Stimulated activated naive CD8-positive, alpha-beta T cell treated with anti-CD3 and anti-CD28 coated beads, Interleukin-15, amount 100 ng/mL, for 72 hours (primary cell): ENCODE results near the gene TIPARP.
A peak's percentile ranks its signal among the peaks of the same experiment; 100 is the strongest.
"Not testable (repeated sequence)": the region's sequence is repeated elsewhere in the genome, so short reads cannot be mapped to it uniquely, and the experiment has no call there.

Experiments used
- ATAC-seq: fragments of 150-1000 bp; cut with Tn5 transposase; 2 replicates; pipeline ENCODE4 v1.10.0; 2021; ENCODE audit warnings: mild to moderate bottlenecking, moderate library complexity
- DNase-seq, 2 donors: peaks; one replicate each; pipeline ENCODE4 v3.0.0; 2021 to 2022
- H3K27ac Mint-ChIP-seq, 2 donors: one replicate each; pipeline ENCODE4 v1.8.0; 2022; ENCODE audit warnings: mild to moderate bottlenecking in 2 of 2, mixed read lengths in 2 of 2, moderate library complexity in 2 of 2
- H3K27me3 Mint-ChIP-seq: one replicate; pipeline ENCODE4 v1.8.0; 2022; ENCODE audit warnings: mixed read lengths
- H3K4me1 Mint-ChIP-seq: one replicate; pipeline ENCODE4 v1.8.0; 2022; ENCODE audit warnings: mild to moderate bottlenecking, mixed read lengths
- H3K4me3 Mint-ChIP-seq, 2 donors: one replicate each; pipeline ENCODE4 v1.8.0; 2022; ENCODE audit warnings: mild to moderate bottlenecking in 2 of 2, mixed read lengths in 2 of 2, moderate library complexity in 1 of 2
- H3K9me3 Mint-ChIP-seq, 2 donors: one replicate each; pipeline ENCODE4 v1.8.0; 2022; ENCODE audit warnings: mixed read lengths in 2 of 2

The TIPARP gene

DNA sequence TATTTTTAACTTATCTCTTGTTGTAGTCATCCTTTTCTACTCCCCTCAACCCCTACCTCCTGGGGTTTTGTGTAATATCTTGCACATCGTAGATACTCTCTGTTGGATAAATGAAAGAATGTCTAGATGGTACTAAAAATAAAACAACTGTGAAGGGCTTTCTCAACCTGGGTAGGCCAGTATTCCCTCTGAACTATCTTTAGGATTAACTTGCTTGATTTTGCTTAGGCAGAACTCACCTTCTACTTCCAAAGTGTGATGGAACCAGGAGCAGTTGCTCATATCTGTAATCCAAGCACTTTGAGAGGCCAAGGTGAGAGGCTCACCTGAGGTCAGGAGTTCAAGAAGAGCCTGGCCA, 32.8 kb upstream of the TIPARP start:
- Mint-ChIP-seq H3K4me1 (peaks cover 17% of the 10 kb centered on the region), H3K4me3 (no peak overlapping the region), H3K9me3 (peaks cover 0 to 2% of the 10 kb centered on the region in 2 donors), H3K27me3 (no peaks in the 10 kb centered on the region), H3K27ac (no peak overlapping the region)
- no peak for ATAC-seq
- no peak for DNase-seq

DNA sequence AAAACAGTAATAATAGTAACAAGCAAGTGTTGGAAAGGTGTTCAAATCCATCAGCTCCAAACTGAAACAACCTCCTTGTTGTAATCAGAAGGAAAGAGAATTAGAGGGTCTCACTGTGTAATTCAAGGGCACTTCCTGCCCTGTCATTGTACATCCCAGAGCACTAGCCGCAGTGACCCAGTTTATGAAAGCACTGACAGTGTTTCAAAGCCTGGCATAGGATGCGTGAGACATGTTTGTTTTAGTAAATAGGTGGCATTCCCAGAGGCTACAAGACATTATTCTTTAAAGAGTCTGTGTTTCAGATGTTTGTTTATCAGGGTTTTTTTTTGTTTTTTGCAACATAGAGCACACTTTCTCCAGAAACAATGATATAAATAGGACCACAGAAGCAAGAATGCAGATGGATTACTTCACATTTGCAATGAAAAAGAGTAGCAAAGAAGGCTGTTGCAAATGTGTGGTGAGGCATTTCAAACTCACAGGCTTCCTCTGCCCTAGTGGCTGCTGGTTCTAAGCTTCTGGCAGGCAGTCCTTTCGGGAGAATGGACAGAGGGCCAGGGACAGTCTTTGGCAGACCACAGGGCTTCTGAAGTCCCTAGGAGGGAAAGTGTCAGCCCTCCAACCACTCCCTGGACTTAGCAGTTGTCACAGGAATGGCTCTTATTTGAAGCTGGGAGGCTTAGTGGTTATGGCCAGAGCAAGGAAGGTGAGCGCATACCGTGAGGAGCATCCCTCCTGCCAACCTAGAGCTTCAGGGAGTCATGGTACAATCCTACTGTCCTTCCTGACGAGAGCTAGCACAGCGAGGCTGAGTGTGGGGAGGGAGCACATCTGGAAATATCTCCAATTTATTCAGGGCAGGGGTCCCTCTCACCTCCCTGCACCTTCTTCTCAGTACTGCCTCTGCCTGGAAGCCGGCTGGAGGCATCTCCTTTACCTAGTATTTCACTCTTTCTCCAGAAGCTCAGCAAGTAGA, 31.4 kb upstream of the TIPARP start:
- DNase-seq (no peak), ATAC-seq (peak; percentile 17)
- peaks cover 17% of the 10 kb centered on the region for H3K4me1 Mint-ChIP-seq
- peaks cover 5% of the 10 kb centered on the region for H3K27me3 Mint-ChIP-seq
- H3K9me3 Mint-ChIP-seq = peaks cover 0 to 5% of the 10 kb centered on the region in 2 donors
- H3K27ac Mint-ChIP-seq = peak overlapping the region in 1 of 2 donors; percentile 90
- H3K4me3 Mint-ChIP-seq = peak overlapping the region in 1 of 2 donors; percentile 67

DNA sequence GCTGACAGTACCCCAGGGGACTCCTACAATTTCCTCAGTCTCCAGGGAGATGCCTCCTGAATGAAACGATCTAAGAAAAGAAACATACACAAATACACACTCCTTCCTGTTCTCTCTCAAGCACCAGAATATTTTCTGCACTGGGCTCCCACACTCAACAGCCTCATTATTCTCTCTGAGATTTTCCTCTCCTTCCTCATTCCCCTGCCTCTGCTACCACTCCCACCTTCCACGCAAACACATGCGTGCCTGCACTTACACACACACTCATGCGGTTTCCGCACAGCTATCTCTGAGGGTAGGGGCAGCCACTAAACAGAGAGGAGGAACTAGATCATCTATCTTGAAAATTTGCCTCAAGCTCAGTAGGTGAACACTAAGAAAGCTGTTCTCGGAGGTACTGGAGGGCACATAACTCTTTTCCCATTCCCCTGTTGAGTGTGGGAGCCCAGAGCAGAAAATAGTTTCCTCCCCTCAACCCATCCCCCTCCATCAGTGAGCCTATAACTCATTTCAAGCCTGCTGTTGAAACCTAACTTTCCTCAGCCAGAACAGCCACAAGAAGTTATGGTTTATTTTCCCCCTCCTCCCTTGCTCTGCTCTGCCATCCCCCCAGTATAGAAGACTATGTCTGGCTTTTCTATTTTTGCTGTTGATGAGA, 30.5 kb upstream of the TIPARP start:
- peak; percentile 36 to 39 for DNase-seq
- Mint-ChIP-seq H3K9me3 (peaks cover 0 to 5% of the 10 kb centered on the region in 2 donors), H3K4me1 (peaks cover 17% of the 10 kb centered on the region), H3K27me3 (peaks cover 8% of the 10 kb centered on the region), H3K4me3 (peak overlapping the region; percentile 45 to 67), H3K27ac (peak overlapping the region; percentile 6 to 90)
- ATAC-seq = peak; percentile 90

DNA sequence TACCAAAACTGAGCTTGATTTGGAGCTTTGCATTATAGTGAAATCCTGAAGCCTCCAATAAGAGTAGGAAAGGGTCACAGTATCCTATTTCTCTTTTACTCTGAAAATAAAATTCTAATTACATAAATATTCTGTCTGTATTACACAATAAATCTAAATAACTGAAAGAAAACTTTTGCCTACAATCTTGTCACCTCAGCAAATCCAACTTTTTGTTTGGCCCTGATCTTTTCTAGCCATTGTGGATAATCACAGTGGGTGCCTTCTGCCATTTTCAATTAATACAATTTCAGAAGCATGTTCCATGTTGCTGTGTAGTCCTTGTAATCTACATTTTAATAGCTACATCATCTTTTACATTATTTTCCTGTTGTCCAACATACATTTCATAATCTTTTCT, 29.4 kb upstream of the TIPARP start:
- H3K27ac Mint-ChIP-seq = no peak overlapping the region
- peaks cover 0 to 5% of the 10 kb centered on the region in 2 donors for H3K9me3 Mint-ChIP-seq
- DNase-seq = no peak
- ATAC-seq = no peak
- peaks cover 8% of the 10 kb centered on the region for H3K27me3 Mint-ChIP-seq
- H3K4me3 Mint-ChIP-seq = no peak overlapping the region
- peaks cover 21% of the 10 kb centered on the region for H3K4me1 Mint-ChIP-seq

DNA sequence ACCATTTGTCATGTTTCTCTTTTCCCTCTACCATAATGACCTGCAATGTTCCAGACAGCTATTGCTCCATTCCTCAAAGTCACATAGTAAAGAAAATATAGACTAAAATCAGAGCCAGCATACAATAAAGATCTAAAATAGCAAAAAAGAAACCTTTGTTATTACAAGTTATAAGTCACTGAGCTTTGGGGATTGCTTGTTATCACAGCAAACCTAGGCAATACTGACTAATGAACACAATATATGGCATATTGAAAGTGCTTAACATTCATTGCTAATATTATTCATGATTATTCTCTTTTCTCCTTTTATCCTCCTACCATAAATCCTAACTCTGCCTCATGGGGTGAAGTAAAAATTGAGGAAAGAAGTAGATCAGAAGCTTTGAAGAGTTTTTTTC, 27.4 kb upstream of the TIPARP start:
- H3K9me3 Mint-ChIP-seq = peaks cover 0 to 5% of the 10 kb centered on the region in 2 donors
- H3K27me3 Mint-ChIP-seq = peaks cover 8% of the 10 kb centered on the region
- peaks cover 21% of the 10 kb centered on the region for H3K4me1 Mint-ChIP-seq
- DNase-seq (no peak), ATAC-seq (no peak)
- no peak overlapping the region for H3K27ac Mint-ChIP-seq
- no peak overlapping the region for H3K4me3 Mint-ChIP-seq

DNA sequence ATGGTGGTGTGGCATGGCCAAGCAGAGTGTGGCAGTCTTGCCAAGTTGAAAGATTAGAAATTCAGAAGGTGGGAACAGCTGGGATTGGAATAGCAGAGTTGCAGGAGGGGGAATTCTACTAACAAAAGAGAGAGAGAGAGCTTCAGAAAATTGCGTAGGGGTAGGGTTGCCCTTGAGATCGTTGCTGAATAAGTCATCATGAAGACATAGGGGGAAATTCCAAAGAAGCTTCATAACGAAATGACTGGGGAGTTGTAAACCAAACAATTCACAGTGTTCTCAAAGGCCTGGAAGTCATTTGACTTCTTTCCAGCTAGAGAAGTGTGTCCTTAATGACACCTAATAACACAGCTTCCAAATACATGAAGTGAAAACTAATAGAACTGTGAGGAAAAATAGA, 26.3 kb upstream of the TIPARP start:
- no peak for DNase-seq
- peaks cover 8% of the 10 kb centered on the region for H3K27me3 Mint-ChIP-seq
- no peak for ATAC-seq

DNA sequence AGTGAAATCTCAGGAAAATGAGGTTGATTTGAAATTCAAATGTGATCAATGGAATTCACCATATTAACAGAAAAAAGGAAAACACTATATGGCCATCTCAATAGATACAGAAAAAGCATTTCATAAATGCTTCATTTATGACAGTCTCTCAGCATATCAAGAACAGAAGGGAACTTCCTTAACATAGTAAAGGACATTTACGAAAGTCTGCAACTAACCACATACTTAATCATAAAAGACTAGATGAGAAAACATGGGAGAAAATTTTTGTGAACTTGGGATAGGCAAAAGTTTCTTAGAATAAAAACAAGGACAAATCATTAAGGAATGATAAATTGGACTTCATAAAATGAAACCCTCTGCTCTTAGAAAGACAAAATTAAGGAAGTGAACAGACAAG, 24.7 kb upstream of the TIPARP start:
- peaks cover 0 to 5% of the 10 kb centered on the region in 2 donors for H3K9me3 Mint-ChIP-seq
- H3K27ac Mint-ChIP-seq = no peak overlapping the region
- ATAC-seq (no peak), DNase-seq (no peak)
- peaks cover 8% of the 10 kb centered on the region for H3K27me3 Mint-ChIP-seq
- no peak overlapping the region for H3K4me3 Mint-ChIP-seq
- peaks cover 5% of the 10 kb centered on the region for H3K4me1 Mint-ChIP-seq

More for the DNA sequence above, 26.3 kb upstream of the TIPARP start:
- Mint-ChIP-seq H3K9me3 (peaks cover 0 to 5% of the 10 kb centered on the region in 2 donors), H3K4me1 (peaks cover 16% of the 10 kb centered on the region), H3K27ac (peak overlapping the region in 1 of 2 donors; percentile 73), H3K4me3 (no peak overlapping the region)

DNA sequence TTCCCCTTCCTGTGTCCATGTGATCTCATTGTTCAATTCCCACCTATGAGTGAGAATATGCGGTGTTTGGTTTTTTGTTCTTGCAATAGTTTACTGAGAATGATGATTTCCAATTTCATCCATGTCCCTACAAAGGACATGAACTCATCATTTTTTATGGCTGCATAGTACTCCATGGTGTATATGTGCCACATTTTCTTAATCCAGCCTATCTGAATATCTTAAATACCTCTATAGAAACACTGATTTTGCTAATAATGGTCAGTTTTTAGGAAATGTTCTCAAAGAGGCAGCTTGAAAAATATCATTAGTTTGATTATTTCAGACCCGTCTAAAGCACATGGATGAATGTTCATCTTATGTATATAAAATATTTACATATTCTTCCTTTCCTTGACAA, 21.7 kb upstream of the TIPARP start:
- ATAC-seq, H3K9me3 Mint-ChIP-seq, DNase-seq, H3K27me3 Mint-ChIP-seq, H3K4me1 Mint-ChIP-seq, H3K27ac Mint-ChIP-seq, H3K4me3 Mint-ChIP-seq: not testable (repeated sequence)

DNA sequence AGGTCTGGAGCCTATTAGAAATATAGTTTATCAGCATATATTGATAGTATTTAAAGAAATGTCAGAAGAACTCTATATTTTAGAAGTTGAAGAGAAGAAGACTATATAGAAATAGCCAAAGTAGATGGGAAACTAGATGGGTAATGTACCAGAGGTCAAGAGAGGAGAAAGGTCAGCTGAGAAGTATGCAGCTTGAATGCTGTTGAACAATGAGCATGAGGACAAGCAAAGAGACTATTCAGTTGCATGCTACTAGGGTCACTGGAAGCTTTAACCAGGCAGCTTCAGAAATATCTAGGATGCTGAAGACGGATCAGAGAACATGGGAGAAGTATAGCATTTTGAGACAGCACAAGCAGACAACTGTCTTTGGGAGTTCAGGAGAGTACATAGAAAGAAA, 19.6 kb upstream of the TIPARP start:
- no peak overlapping the region for H3K27ac Mint-ChIP-seq
- H3K27me3 Mint-ChIP-seq = no peaks in the 10 kb centered on the region
- no peak for DNase-seq
- ATAC-seq = no peak
- H3K4me1 Mint-ChIP-seq = peaks cover under 1% of the 10 kb centered on the region
- no peak overlapping the region for H3K4me3 Mint-ChIP-seq
- no peaks in the 10 kb centered on the region for H3K9me3 Mint-ChIP-seq

DNA sequence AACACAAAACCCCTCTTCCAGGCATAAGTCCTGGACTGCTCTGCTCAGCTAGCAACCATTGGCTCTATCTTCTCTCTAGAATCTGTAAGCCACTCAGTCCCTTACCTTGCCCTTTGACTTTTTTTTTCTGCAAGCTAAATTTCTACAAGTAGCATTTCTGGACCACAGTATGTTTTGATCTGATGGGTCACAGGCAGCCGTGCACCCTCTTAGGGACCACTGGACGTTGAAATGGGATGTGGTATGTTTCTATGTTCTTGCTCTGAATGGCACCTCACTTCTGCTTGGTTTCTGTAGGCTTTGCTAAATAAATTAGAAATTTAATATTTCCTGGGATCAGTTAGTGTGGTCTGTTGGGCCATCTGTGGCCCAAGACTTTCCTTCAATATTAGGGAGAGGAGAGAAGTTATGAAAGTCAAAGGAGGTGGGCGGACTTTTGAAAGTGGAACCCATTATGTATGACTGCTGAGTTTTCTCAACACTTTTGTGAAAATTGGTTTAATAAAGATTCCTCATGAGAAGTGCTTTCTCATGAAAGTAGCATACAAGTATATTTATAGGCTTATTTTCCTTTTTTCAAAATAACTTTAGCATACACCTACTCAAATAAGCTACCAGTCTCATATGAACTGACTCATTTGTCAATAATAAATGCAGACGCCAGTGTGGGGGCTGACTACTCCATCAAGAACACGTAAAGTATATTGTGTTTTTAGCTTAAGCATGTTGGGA, 18.4 kb upstream of the TIPARP start:
- Mint-ChIP-seq H3K4me3 (no peak overlapping the region), H3K27ac (no peak overlapping the region), H3K9me3 (no peaks in the 10 kb centered on the region), H3K27me3 (no peaks in the 10 kb centered on the region), H3K4me1 (peaks cover under 1% of the 10 kb centered on the region)
- DNase-seq (no peak), ATAC-seq (no peak)

DNA sequence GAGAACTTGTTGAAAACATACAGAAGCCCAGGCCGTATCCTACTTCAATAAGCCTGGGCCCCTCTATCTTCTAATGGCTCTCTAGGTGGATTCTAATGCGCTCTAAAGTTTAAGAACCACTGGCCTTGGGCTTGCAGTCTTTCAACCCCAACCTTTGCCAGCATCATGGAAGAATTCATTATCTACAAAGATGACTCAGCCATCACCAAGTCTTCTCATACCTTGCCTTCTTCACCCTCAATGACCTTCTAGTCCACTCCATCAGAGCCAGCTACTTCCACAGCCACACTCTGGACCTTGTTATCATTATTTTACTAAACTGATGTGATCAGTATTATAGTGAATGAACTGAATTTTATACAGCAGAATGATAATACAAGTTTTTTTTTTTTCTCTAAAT, 16.9 kb upstream of the TIPARP start:
- no peak overlapping the region for H3K27ac Mint-ChIP-seq
- no peak overlapping the region for H3K4me3 Mint-ChIP-seq
- H3K9me3 Mint-ChIP-seq = no peaks in the 10 kb centered on the region
- no peaks in the 10 kb centered on the region for H3K27me3 Mint-ChIP-seq
- peaks cover 7% of the 10 kb centered on the region for H3K4me1 Mint-ChIP-seq
- no peak for ATAC-seq
- no peak for DNase-seq

DNA sequence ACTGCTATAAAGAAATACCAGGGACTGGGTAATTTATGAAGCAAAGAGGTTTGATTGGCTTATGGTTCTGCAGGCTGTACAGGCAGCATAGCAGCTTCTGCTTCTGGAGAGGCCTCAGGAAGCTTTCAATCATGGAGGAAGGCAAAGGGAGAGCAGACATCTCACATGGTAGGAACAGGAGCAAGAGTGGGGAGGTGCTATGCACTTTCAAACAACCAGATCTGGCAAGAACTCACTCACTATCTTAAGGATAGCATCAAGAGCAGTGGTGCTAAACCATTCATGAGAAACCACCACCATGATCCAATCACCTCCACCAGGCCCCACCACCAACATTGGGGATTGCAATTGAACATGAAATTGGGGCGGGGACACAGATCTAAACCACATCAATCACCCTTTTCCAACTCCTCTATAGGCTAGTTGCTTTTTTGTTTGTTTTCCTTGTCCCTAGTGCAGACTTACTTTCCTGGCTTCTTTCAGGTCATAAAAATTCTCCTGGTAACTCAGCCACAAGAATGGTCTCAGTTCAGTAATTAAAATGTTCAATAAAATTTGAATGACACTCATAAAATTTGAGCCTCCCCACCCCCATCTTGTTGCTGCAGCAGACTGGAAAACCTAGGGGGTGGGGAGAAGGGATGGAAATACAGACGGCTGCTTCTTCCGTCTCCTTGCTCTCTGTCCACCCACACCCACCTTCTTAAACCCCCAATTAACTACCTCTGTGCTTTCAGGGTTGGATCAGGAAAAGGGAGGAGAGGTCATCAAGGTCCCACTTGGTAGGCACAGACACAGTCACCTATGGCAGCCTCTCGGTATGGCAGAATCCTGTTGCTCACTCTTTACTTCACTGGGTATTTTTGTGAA, 16.3 kb upstream of the TIPARP start:
- Mint-ChIP-seq H3K27ac (peak overlapping the region in 1 of 2 donors; percentile 61), H3K4me1 (peaks cover 9% of the 10 kb centered on the region)
- no peak for DNase-seq

DNA sequence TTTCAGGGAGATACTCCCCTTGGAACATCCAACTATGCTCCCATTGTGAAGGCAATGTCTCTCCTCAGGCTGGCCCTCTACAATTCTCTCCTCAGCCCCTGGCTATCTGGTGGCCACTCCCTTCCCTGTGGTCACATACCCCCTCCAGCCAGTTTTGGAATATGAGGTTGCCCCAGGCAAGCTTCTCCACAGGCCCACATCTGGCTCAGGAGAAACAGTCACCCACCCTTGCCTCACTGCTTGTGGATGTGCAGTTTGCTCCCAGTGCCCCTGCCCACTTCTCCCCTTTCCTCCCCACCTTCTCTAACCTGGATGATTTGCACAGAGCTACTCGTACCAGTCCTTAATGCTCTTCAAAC, 15.7 kb upstream of the TIPARP start:
- Mint-ChIP-seq H3K4me1 (peaks cover 14% of the 10 kb centered on the region), H3K27ac (no peak overlapping the region), H3K9me3 (no peaks in the 10 kb centered on the region), H3K4me3 (no peak overlapping the region), H3K27me3 (no peaks in the 10 kb centered on the region)
- no peak for ATAC-seq
- no peak for DNase-seq

More for the DNA sequence above, 16.3 kb upstream of the TIPARP start:
- no peaks in the 10 kb centered on the region for H3K27me3 Mint-ChIP-seq
- H3K9me3 Mint-ChIP-seq = no peaks in the 10 kb centered on the region
- H3K4me3 Mint-ChIP-seq = no peak overlapping the region
- no peak for ATAC-seq

DNA sequence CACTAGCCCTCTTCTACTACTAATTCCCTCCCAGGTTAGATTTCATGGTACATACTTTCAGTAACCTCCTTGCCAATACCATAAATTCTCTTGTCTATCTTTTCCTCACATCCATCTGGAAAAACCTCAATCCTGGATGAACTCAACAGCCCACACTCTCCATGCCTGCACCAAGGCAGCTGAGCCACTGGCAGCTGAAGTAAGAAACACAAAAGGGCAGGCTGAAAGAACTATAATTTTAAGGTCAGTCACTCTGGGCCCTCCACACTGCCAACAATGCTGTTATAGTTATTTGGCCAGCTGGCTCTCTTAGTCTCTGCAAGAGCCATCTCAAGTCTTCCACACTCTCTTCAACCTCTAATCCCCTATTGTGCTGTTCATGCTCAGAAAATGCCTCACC, 15.1 kb upstream of the TIPARP start:
- peak overlapping the region in 1 of 2 donors; percentile 3 for H3K27ac Mint-ChIP-seq

DNA sequence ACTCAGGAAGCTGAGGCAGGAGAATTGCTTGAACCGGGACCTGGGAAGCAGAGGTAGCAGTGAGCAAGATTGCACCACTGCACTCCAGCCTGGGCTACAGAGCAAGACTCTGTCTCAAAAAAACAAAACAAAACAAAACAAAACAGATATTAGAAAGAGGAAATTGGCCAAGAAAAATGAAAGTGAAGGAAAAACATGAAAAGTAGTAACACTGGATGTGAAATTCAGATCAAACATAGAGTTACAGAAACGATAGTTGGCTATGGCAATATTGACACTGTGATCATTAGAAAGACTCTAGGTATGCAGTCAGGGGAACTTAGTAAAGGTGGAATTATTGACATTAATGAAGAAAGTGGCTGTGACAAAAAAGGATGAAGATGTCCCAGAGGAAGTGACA, 13.2 kb upstream of the TIPARP start:
- no peak for ATAC-seq
- H3K9me3 Mint-ChIP-seq = no peaks in the 10 kb centered on the region
- H3K4me3 Mint-ChIP-seq = no peak overlapping the region

More for the DNA sequence above, 15.1 kb upstream of the TIPARP start:
- no peak for DNase-seq
- Mint-ChIP-seq H3K4me1 (peaks cover 19% of the 10 kb centered on the region), H3K9me3 (no peaks in the 10 kb centered on the region), H3K4me3 (no peak overlapping the region), H3K27me3 (no peaks in the 10 kb centered on the region)
- no peak for ATAC-seq

More for the DNA sequence above, 13.2 kb upstream of the TIPARP start:
- H3K4me1 Mint-ChIP-seq = peaks cover 38% of the 10 kb centered on the region
- no peaks in the 10 kb centered on the region for H3K27me3 Mint-ChIP-seq
- no peak for DNase-seq
- H3K27ac Mint-ChIP-seq = no peak overlapping the region
